Measurements from ENCODE around the gene CALR3.
A peak's percentile ranks its signal among the peaks of the same experiment; 100 is the strongest.

CALR3 gene

GRCh38 chr19:16442386-16443276, 53.3 kb downstream of the CALR3 start:
- H3K27me3 ChIP-seq (replicated peaks in 2 of 5; ENCODE audit: control insufficient read depth in 4 of 5, insufficient read depth in 5 of 5, low read length in 4 of 5), result no peaks in the 10 kb centered on the region
- POLR2A ChIA-PET, result no interaction called here
- H3K4me3 ChIP-seq (ENCODE audit: control insufficient read depth in 1 of 7, extremely low read depth in 1 of 7, insufficient read depth in 4 of 7, low read depth in 2 of 7, low read length in 6 of 7), result no peak overlapping the region
- WGBS (ENCODE audit: insufficient coverage), result 69% methylated on average over 12 of the region's 19 CpGs
- H3K36me3 ChIP-seq (ENCODE audit: control insufficient read depth in 4 of 4, insufficient read depth in 4 of 4, low read length in 3 of 4), result peaks cover 0 to 10% (median 7%) of the 10 kb centered on the region in 4 experiments
- no peaks in the 10 kb centered on the region for H3K9me3 ChIP-seq (ENCODE audit: control extremely low read depth in 1 of 5, control insufficient read depth in 4 of 5, insufficient read depth in 2 of 5, low read depth in 1 of 5, low read length in 4 of 5)
- peaks cover 36 to 62% (median 57%) of the 10 kb centered on the region in 4 experiments for H3K4me1 ChIP-seq (ENCODE audit: control extremely low read depth in 1 of 4, control insufficient read depth in 4 of 4, insufficient read depth in 4 of 4, low read length in 3 of 4)
- H3K27ac ChIP-seq (ENCODE audit: insufficient read depth in 1 of 2, low read depth in 1 of 2, low read length in 2 of 2, poor library complexity in 1 of 2, severe bottlenecking in 2 of 2), result no peak overlapping the region
- no peak for DNase-seq
- CTCF ChIA-PET, result interaction anchor here (0.6 to 1.7 kb wide), 11 partner anchors 11 to 1331 kb away, joined by 3 to 6 read pairs (median 3); partner anchors contain the start of genes C19orf44 and CALR3

GRCh38 chr19:16441661-16442162, 54.3 kb downstream of the CALR3 start:
- peaks cover 0 to 15% (median 9%) of the 10 kb centered on the region in 4 experiments for H3K36me3 ChIP-seq (ENCODE audit: control insufficient read depth in 4 of 4, insufficient read depth in 4 of 4, low read length in 3 of 4)
- 96% methylated on average over 11 of the region's 14 CpGs for WGBS (ENCODE audit: insufficient coverage)
- H3K4me3 ChIP-seq (ENCODE audit: control insufficient read depth in 1 of 7, extremely low read depth in 1 of 7, insufficient read depth in 4 of 7, low read depth in 2 of 7, low read length in 6 of 7), result no peak overlapping the region
- peaks cover 31 to 64% (median 57%) of the 10 kb centered on the region in 4 experiments for H3K4me1 ChIP-seq (ENCODE audit: control extremely low read depth in 1 of 4, control insufficient read depth in 4 of 4, insufficient read depth in 4 of 4, low read length in 3 of 4)
- peak in 2 of 3 donors; percentile 44 to 47 for DNase-seq
- CTCF ChIA-PET, result interaction anchor here (0.6 to 1.7 kb wide), 12 partner anchors 11 to 1332 kb away, joined by 3 to 6 read pairs (median 3); partner anchors contain the start of genes C19orf44 and CALR3
- POLR2A ChIA-PET, result interaction anchor here (0.7 kb wide), 1 partner anchor 93 kb away, joined by 3 read pairs; no protein-coding TSS in a partner anchor
- no peaks in the 10 kb centered on the region for H3K9me3 ChIP-seq (ENCODE audit: control extremely low read depth in 1 of 5, control insufficient read depth in 4 of 5, insufficient read depth in 2 of 5, low read depth in 1 of 5, low read length in 4 of 5)
- no peak overlapping the region for H3K27ac ChIP-seq (ENCODE audit: insufficient read depth in 1 of 2, low read depth in 1 of 2, low read length in 2 of 2, poor library complexity in 1 of 2, severe bottlenecking in 2 of 2)
- no peaks in the 10 kb centered on the region for H3K27me3 ChIP-seq (replicated peaks in 2 of 5; ENCODE audit: control insufficient read depth in 4 of 5, insufficient read depth in 5 of 5, low read length in 4 of 5)

GRCh38 chr19:16436780-16437332, 59.1 kb downstream of the CALR3 start:
- no peaks in the 10 kb centered on the region for H3K27me3 ChIP-seq (replicated peaks in 2 of 5; ENCODE audit: control insufficient read depth in 4 of 5, insufficient read depth in 5 of 5, low read length in 4 of 5)
- ChIA-PET POLR2A (interaction anchor here (0.8 kb wide), 1 partner anchor 182 kb away, joined by 3 read pairs; no protein-coding TSS in a partner anchor), CTCF (interaction anchor here (1.0 to 2.0 kb wide), 7 partner anchors 10 to 67 kb away, joined by 3 to 7 read pairs (median 4); no protein-coding TSS in a partner anchor)
- peaks cover 0 to 32% (median 15%) of the 10 kb centered on the region in 4 experiments for H3K36me3 ChIP-seq (ENCODE audit: control insufficient read depth in 4 of 4, insufficient read depth in 4 of 4, low read length in 3 of 4)
- H3K4me3 ChIP-seq (ENCODE audit: control insufficient read depth in 1 of 7, extremely low read depth in 1 of 7, insufficient read depth in 4 of 7, low read depth in 2 of 7, low read length in 6 of 7), result peak overlapping the region in 3 of 7 experiments; percentile 2 to 49 (median 27)
- peak in 2 of 3 donors; percentile 32 to 55 for DNase-seq
- peaks cover 11 to 51% (median 47%) of the 10 kb centered on the region in 4 experiments for H3K4me1 ChIP-seq (ENCODE audit: control extremely low read depth in 1 of 4, control insufficient read depth in 4 of 4, insufficient read depth in 4 of 4, low read length in 3 of 4)
- WGBS (ENCODE audit: insufficient coverage), result no CpG with 5 or more reads among the region's 6 CpGs
- peak overlapping the region in 1 of 2 experiments; percentile 69 for H3K27ac ChIP-seq (ENCODE audit: insufficient read depth in 1 of 2, low read depth in 1 of 2, low read length in 2 of 2, poor library complexity in 1 of 2, severe bottlenecking in 2 of 2)
- no peaks in the 10 kb centered on the region for H3K9me3 ChIP-seq (ENCODE audit: control extremely low read depth in 1 of 5, control insufficient read depth in 4 of 5, insufficient read depth in 2 of 5, low read depth in 1 of 5, low read length in 4 of 5)

GRCh38 chr19:16435999-16436650, 59.8 kb downstream of the CALR3 start:
- Histone ChIP-seq H3K4me1 (ENCODE audit: control extremely low read depth in 1 of 4, control insufficient read depth in 4 of 4, insufficient read depth in 4 of 4, low read length in 3 of 4) (peaks cover 11 to 51% (median 47%) of the 10 kb centered on the region in 4 experiments), H3K4me3 (ENCODE audit: control insufficient read depth in 1 of 7, extremely low read depth in 1 of 7, insufficient read depth in 4 of 7, low read depth in 2 of 7, low read length in 6 of 7) (peak overlapping the region in 3 of 7 experiments; percentile 2 to 49 (median 27)), H3K27ac (ENCODE audit: insufficient read depth in 1 of 2, low read depth in 1 of 2, low read length in 2 of 2, poor library complexity in 1 of 2, severe bottlenecking in 2 of 2) (peak overlapping the region in 1 of 2 experiments; percentile 69), H3K27me3 (replicated peaks in 2 of 5; ENCODE audit: control insufficient read depth in 4 of 5, insufficient read depth in 5 of 5, low read length in 4 of 5) (no peaks in the 10 kb centered on the region), H3K9me3 (ENCODE audit: control extremely low read depth in 1 of 5, control insufficient read depth in 4 of 5, insufficient read depth in 2 of 5, low read depth in 1 of 5, low read length in 4 of 5) (no peaks in the 10 kb centered on the region), H3K36me3 (ENCODE audit: control insufficient read depth in 4 of 4, insufficient read depth in 4 of 4, low read length in 3 of 4) (peaks cover 2 to 38% (median 18%) of the 10 kb centered on the region in 4 experiments)
- POLR2A ChIA-PET, result interaction anchor here (0.8 kb wide), 1 partner anchor 183 kb away, joined by 3 read pairs; no protein-coding TSS in a partner anchor
- peak; percentile 45 to 82 (median 72) for DNase-seq
- 13% methylated on average over 4 of the region's 9 CpGs for WGBS (ENCODE audit: insufficient coverage)
- CTCF ChIA-PET, result interaction anchor here (1.0 to 2.0 kb wide), 9 partner anchors 11 to 68 kb away, joined by 3 to 7 read pairs (median 4); no protein-coding TSS in a partner anchor

- POLR2A ChIA-PET, result no interaction called here
- peak in 2 of 3 donors; percentile 52 to 67 for DNase-seq
- WGBS (ENCODE audit: insufficient coverage), result 21% methylated on average over 5 of the region's 11 CpGs
Measured at GRCh38 chr19:16435238-16435917, 60.6 kb downstream of the CALR3 start.

GRCh38 chr19:16433986-16434385, 62.0 kb downstream of the CALR3 start:
- ChIA-PET CTCF (interaction anchor here (1.5 to 2.7 kb wide), 4 partner anchors 10 to 40 kb away, joined by 4 to 10 read pairs (median 4); no protein-coding TSS in a partner anchor), POLR2A (no interaction called here)
- H3K4me3 ChIP-seq (ENCODE audit: control insufficient read depth in 1 of 7, extremely low read depth in 1 of 7, insufficient read depth in 4 of 7, low read depth in 2 of 7, low read length in 6 of 7), result no peak overlapping the region
- H3K36me3 ChIP-seq (ENCODE audit: control insufficient read depth in 4 of 4, insufficient read depth in 4 of 4, low read length in 3 of 4), result peaks cover 4 to 50% (median 21%) of the 10 kb centered on the region in 4 experiments
- no peak for DNase-seq
- H3K4me1 ChIP-seq (ENCODE audit: control extremely low read depth in 1 of 4, control insufficient read depth in 4 of 4, insufficient read depth in 4 of 4, low read length in 3 of 4), result peaks cover 9 to 47% (median 41%) of the 10 kb centered on the region in 4 experiments
- H3K9me3 ChIP-seq (ENCODE audit: control extremely low read depth in 1 of 5, control insufficient read depth in 4 of 5, insufficient read depth in 2 of 5, low read depth in 1 of 5, low read length in 4 of 5), result no peaks in the 10 kb centered on the region
- WGBS (ENCODE audit: insufficient coverage), result 100% methylated on average over 3 of the region's 3 CpGs
- no peaks in the 10 kb centered on the region for H3K27me3 ChIP-seq (replicated peaks in 2 of 5; ENCODE audit: control insufficient read depth in 4 of 5, insufficient read depth in 5 of 5, low read length in 4 of 5)
- no peak overlapping the region for H3K27ac ChIP-seq (ENCODE audit: insufficient read depth in 1 of 2, low read depth in 1 of 2, low read length in 2 of 2, poor library complexity in 1 of 2, severe bottlenecking in 2 of 2)

More at GRCh38 chr19:16435238-16435917, 60.6 kb downstream of the CALR3 start:
- H3K9me3 ChIP-seq (ENCODE audit: control extremely low read depth in 1 of 5, control insufficient read depth in 4 of 5, insufficient read depth in 2 of 5, low read depth in 1 of 5, low read length in 4 of 5), result no peaks in the 10 kb centered on the region
- H3K27me3 ChIP-seq (replicated peaks in 2 of 5; ENCODE audit: control insufficient read depth in 4 of 5, insufficient read depth in 5 of 5, low read length in 4 of 5), result no peaks in the 10 kb centered on the region
- H3K36me3 ChIP-seq (ENCODE audit: control insufficient read depth in 4 of 4, insufficient read depth in 4 of 4, low read length in 3 of 4), result peaks cover 2 to 36% (median 17%) of the 10 kb centered on the region in 4 experiments
- H3K27ac ChIP-seq (ENCODE audit: insufficient read depth in 1 of 2, low read depth in 1 of 2, low read length in 2 of 2, poor library complexity in 1 of 2, severe bottlenecking in 2 of 2), result peak overlapping the region in 1 of 2 experiments; percentile 69
- CTCF ChIA-PET, result interaction anchor here (1.0 to 2.0 kb wide), 10 partner anchors 10 to 69 kb away, joined by 3 to 7 read pairs (median 4); no protein-coding TSS in a partner anchor
- H3K4me3 ChIP-seq (ENCODE audit: control insufficient read depth in 1 of 7, extremely low read depth in 1 of 7, insufficient read depth in 4 of 7, low read depth in 2 of 7, low read length in 6 of 7), result peak overlapping the region in 1 of 7 experiments; percentile 49
- peaks cover 11 to 51% (median 47%) of the 10 kb centered on the region in 4 experiments for H3K4me1 ChIP-seq (ENCODE audit: control extremely low read depth in 1 of 4, control insufficient read depth in 4 of 4, insufficient read depth in 4 of 4, low read length in 3 of 4)
